ENCODE data around the gene TNS2. TPM values are rescaled to one million over a fixed set of nuclear protein-coding genes. Genes with fewer than 3 reads are reported as not detected.

TNS2 gene
- total and polyA plus RNA-seq, 2 of the 13 experiments (the other 11 are each of a cell fraction or from before 2014, with no cell fraction given): 8.9 to 20.4 TPM

DNA sequence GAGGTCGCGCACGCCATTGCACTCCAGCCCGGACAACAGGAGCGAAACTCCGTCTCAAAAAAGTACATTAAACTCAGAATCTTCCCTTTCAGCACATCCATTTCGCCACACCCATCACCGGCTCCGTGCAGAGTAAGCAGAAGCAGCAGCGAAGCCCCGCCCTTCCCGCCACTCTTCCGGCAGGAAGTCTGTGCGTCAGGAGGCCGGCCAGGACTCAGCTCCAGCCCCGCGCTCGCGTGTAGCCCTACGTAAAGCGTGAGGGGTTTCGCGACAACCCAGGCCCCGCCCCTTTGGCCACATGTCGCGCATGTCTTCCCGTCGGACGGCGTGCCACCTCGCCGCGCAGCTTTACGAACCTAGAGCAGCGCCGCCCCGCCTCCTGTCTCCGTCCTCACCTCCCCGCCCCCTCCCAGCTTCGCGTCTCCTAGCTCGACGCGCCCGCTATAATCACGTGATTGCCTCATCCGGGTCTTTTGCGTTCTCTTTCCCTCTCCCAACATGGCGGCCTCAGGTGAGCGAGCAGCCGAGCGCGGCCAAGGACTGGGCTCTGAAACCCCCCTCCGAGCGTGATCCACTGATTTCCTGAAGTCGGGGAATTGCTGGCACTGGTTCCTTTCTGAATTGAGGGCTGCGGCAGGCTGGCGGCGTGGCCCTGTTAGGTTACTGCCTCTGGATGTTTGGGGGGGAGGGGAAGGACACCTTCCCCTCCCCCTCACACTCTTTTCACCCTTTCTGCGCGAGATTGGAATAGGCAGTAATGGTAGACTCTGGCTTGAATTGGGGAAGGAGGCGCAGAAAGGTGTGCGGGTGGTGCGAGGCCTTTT is 43.7 kb upstream of the TNS2 start, which contains the start of gene EIF4B (continued):
- TF ChIP-seq, protein P1, sequence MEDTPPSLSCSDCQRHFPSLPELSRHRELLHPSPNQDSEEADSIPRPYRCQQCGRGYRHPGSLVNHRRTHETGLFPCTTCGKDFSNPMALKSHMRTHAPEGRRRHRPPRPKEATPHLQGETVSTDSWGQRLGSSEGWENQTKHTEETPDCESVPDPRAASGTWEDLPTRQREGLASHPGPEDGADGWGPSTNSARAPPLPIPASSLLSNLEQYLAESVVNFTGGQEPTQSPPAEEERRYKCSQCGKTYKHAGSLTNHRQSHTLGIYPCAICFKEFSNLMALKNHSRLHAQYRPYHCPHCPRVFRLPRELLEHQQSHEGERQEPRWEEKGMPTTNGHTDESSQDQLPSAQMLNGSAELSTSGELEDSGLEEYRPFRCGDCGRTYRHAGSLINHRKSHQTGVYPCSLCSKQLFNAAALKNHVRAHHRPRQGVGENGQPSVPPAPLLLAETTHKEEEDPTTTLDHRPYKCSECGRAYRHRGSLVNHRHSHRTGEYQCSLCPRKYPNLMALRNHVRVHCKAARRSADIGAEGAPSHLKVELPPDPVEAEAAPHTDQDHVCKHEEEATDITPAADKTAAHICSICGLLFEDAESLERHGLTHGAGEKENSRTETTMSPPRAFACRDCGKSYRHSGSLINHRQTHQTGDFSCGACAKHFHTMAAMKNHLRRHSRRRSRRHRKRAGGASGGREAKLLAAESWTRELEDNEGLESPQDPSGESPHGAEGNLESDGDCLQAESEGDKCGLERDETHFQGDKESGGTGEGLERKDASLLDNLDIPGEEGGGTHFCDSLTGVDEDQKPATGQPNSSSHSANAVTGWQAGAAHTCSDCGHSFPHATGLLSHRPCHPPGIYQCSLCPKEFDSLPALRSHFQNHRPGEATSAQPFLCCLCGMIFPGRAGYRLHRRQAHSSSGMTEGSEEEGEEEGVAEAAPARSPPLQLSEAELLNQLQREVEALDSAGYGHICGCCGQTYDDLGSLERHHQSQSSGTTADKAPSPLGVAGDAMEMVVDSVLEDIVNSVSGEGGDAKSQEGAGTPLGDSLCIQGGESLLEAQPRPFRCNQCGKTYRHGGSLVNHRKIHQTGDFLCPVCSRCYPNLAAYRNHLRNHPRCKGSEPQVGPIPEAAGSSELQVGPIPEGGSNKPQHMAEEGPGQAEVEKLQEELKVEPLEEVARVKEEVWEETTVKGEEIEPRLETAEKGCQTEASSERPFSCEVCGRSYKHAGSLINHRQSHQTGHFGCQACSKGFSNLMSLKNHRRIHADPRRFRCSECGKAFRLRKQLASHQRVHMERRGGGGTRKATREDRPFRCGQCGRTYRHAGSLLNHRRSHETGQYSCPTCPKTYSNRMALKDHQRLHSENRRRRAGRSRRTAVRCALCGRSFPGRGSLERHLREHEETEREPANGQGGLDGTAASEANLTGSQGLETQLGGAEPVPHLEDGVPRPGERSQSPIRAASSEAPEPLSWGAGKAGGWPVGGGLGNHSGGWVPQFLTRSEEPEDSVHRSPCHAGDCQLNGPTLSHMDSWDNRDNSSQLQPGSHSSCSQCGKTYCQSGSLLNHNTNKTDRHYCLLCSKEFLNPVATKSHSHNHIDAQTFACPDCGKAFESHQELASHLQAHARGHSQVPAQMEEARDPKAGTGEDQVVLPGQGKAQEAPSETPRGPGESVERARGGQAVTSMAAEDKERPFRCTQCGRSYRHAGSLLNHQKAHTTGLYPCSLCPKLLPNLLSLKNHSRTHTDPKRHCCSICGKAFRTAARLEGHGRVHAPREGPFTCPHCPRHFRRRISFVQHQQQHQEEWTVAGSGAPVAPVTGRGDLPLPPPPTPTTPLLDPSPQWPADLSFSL (CRISPR knock-in tag; IDR thresholded peaks at IDR 0.05): no peak

DNA sequence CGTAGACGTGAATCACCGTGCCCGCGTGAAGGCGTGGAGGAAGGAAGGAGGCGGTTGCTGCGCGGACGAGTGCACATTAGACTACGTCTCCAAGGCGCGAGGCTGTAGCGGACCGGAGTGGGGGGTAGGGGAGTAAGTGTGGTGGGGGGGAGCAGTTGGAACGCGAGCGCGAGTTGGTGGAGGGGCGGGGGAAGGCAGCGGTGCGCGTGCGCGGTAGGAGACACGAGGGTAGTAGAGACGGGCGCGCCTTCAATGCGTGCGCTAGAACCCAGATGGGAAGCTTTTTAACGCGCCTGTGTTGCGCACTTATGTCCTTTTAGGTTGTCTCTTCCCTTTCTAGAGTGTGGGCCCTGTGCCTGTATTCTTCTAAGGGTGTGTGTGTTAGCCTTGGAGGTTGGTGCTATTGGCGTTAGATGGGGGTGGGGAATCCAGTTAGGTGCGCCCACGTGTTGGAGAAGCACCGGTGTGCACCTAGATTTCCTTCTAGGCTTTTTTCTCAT is 43.0 kb upstream of the TNS2 start:
- no peak for FAIRE-seq
- peak; percentile 60 for ATAC-seq
- in situ Hi-C loops (cut with HindIII; ENCODE audit: extremely low pct_ligation_motif_present, low pct_unique_long_range_greater_than_20kb): no loop called here
- ChIA-PET CTCF (ENCODE audit: low intra/inter-chr PET ratio, low total read pairs) (interaction anchor here (0.6 kb wide), 1 partner anchor 26 kb away, joined by 3 read pairs; no protein-coding TSS in a partner anchor), POLR2A (interaction anchor here (0.6 to 4.0 kb wide), 21 partner anchors 10 to 293 kb away, joined by 3 to 159 read pairs (median 6); partner anchors contain the start of genes KRT8, MYG1, SPRYD3 and TNS2)
- Histone ChIP-seq H3K27me3 (ENCODE audit: control insufficient read depth in 1 of 2, insufficient read depth in 2 of 2, low read length in 2 of 2) (no peaks in the 10 kb centered on the region; a peak in 1 of 5 replicates), H3K4me3 (replicated peaks in 1 of 3; ENCODE audit: insufficient read depth in 1 of 3, low read depth in 2 of 3, low read length in 3 of 3) (peak overlapping the region; percentile 89 to 93 (median 92)), H4K20me1 (ENCODE audit: insufficient read depth, low read length) (peaks cover 49% of the 10 kb centered on the region), H3K9me3 (ENCODE audit: low read length) (no peaks in the 10 kb centered on the region), H3K79me2 (ENCODE audit: insufficient read depth, low read length) (peaks cover 56% of the 10 kb centered on the region), H3K4me1 (ENCODE audit: insufficient read depth, low read length) (peaks cover 53% of the 10 kb centered on the region), H3K9ac (ENCODE audit: insufficient read depth, low read depth, low read length) (peak overlapping the region; percentile 99), H3K27ac (ENCODE audit: extremely low read length, insufficient read depth, low read length) (peak overlapping the region; percentile 99), H2AFZ (ENCODE audit: low read length) (no peak overlapping the region), H3K4me2 (ENCODE audit: low read depth, low read length) (peak overlapping the region; percentile 81), H3K36me3 (replicated peaks in 1 of 2; ENCODE audit: control insufficient read depth in 1 of 2, insufficient read depth in 2 of 2, low read length in 2 of 2) (peaks cover 0 to 24% of the 10 kb centered on the region in 2 experiments; a peak in 4 of 5 replicates)
- WGBS (ENCODE audit: low lambda C conversion rate): under 1% methylated on average over 32 of the region's 38 CpGs
- BruUV-seq (replicated peaks): TSS peak; percentile 56
- peak; percentile 71 for DNase-seq (ENCODE audit: low spot score)
- intact Hi-C loops (cut with micrococcal nuclease; ENCODE audit: unreplicated experiment): loop anchor here (1.0 kb wide), 1 partner anchor 14 kb away; no protein-coding TSS in a partner anchor
- no peak for TF ChIP-seq TEAD2 (CRISPR knock-in tag; IDR thresholded peaks at IDR 0.05)
- TF ChIP-seq SSRP1 (CRISPR knock-in tag; IDR thresholded peaks at IDR 0.05): 0 out of 2 replicates have a peak, but pooled peaks have one; percentile 22
- peak; percentile 3; the same call in 1 of the 2 replicates for TF ChIP-seq FOXA3 (CRISPR knock-in tag; IDR thresholded peaks at IDR 0.05)
- TF ChIP-seq DMAP1 (CRISPR knock-in tag; IDR thresholded peaks at IDR 0.05): peak; percentile 81
- no peak for TF ChIP-seq TRIM24 (CRISPR knock-in tag; IDR thresholded peaks at IDR 0.05)
- TF ChIP-seq, protein P2, sequence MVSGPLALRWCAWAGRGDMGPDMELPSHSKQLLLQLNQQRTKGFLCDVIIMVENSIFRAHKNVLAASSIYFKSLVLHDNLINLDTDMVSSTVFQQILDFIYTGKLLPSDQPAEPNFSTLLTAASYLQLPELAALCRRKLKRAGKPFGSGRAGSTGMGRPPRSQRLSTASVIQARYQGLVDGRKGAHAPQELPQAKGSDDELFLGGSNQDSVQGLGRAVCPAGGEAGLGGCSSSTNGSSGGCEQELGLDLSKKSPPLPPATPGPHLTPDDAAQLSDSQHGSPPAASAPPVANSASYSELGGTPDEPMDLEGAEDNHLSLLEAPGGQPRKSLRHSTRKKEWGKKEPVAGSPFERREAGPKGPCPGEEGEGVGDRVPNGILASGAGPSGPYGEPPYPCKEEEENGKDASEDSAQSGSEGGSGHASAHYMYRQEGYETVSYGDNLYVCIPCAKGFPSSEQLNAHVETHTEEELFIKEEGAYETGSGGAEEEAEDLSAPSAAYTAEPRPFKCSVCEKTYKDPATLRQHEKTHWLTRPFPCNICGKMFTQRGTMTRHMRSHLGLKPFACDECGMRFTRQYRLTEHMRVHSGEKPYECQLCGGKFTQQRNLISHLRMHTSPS (CRISPR knock-in tag; IDR thresholded peaks at IDR 0.05; ENCODE audit: low read depth): no peak
- 0 out of 2 replicates have a peak, but pooled peaks have one; percentile 6 for TF ChIP-seq ZNF331 (CRISPR knock-in tag; IDR thresholded peaks at IDR 0.05)
- TF ChIP-seq ZNF263 (CRISPR knock-in tag; IDR thresholded peaks at IDR 0.05): 0 out of 2 replicates have a peak, but pooled peaks have one; percentile 33
- peak; percentile 72 for TF ChIP-seq HNRNPK (IDR thresholded peaks at IDR 0.05; ENCODE audit: low read depth, low read length, poor library complexity, severe bottlenecking)
- TF ChIP-seq, protein P3, sequence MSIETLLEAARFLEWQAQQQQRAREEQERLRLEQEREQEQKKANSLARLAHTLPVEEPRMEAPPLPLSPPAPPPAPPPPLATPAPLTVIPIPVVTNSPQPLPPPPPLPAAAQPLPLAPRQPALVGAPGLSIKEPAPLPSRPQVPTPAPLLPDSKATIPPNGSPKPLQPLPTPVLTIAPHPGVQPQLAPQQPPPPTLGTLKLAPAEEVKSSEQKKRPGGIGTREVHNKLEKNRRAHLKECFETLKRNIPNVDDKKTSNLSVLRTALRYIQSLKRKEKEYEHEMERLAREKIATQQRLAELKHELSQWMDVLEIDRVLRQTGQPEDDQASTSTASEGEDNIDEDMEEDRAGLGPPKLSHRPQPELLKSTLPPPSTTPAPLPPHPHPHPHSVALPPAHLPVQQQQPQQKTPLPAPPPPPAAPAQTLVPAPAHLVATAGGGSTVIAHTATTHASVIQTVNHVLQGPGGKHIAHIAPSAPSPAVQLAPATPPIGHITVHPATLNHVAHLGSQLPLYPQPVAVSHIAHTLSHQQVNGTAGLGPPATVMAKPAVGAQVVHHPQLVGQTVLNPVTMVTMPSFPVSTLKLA (IDR thresholded peaks at IDR 0.05): peak; percentile 35; the same call in 1 of the 2 replicates

All from HepG2 (cell line).